HCT116 (cell line): Measurements from ENCODE around the gene PAIP1. TPM values are rescaled to one million over a fixed set of nuclear protein-coding genes. Genes with fewer than 3 reads are reported as not detected.

Source experiments
- ATAC-seq: fragments of 200-7000 bp; cut with Tn5 transposase; 2 replicates; pipeline ENCODE4 v1.9.1; 2020; ENCODE audit warnings: mild to moderate bottlenecking, moderate library complexity
- BruUV-seq: library from RNA; stranded (reverse); fragments of 400-500 nt; replicated peaks from 2 replicates; lab custom pipeline; 2021; lab: Mats Ljungman, UMichigan
- CTCF ChIA-PET: fragments of 300-600 bp; sonication (Branson Sonifier 250); formaldehyde crosslinking; loops from one replicate; lab custom pipeline; 2021; ENCODE audit warnings: antibody characterized with exemption; lab: Charles Lee
- POLR2A ChIA-PET: fragments of 300-600, 350-600 bp; sonication (Branson Sonifier 250); formaldehyde crosslinking; loops from one replicate; lab custom pipeline; 2021; ENCODE audit warnings: antibody characterized with exemption; lab: Charles Lee
- RAD21 ChIA-PET, 2 experiments: fragments of 300-600 bp; sonication (Branson Sonifier 250); formaldehyde crosslinking; loops; one replicate each; lab custom pipeline; 2023; ENCODE audit warnings: low total read pairs in 2 of 2; ENCODE audit not compliant: uncharacterized antibody in 2 of 2, unreplicated experiment in 2 of 2, low non-redundant PET in 1 of 2; lab: Charles Lee
- DNase-seq: peaks from one replicate; pipeline ENCODE4 v3.0.0-alpha.2; 2010; ENCODE audit warnings: low read depth, low spot score
- H2AFZ ChIP-seq: fragments of 200-600 bp; shearing (Covaris generic), sonication (generic); 2 replicates; pipeline ENCODE4 v1.6.1; 2017; ENCODE audit warnings: low read depth, mixed run types, mixed read lengths, antibody characterized with exemption, low read length; ENCODE audit not compliant: poor library complexity, severe bottlenecking
- H3K27ac ChIP-seq: 2 replicates; pipeline ENCODE4 v1.5.1; 2012; ENCODE audit warnings: low read depth, low read length
- H3K27me3 ChIP-seq: fragments of 200-600 bp; sonication (generic); 2 replicates; pipeline ENCODE4 v1.6.1; 2016; ENCODE audit warnings: mixed run types, low read length, mixed read lengths; ENCODE audit not compliant: insufficient read depth
- H3K36me3 ChIP-seq, 2 experiments: fragments of 200-500 bp in 1 of 2; fragments of 200-600 bp in 1 of 2; sonication (Bioruptor generic) in 1 of 2; sonication (generic) in 1 of 2; 2 replicates each; pipeline versions ENCODE4 v1.5.1 to v1.6.1; 2014 to 2016; ENCODE audit warnings: low read length in 2 of 2, inconsistent platforms in 1 of 2, mixed read lengths in 1 of 2, mixed run types in 1 of 2; ENCODE audit not compliant: insufficient read depth in 2 of 2, control insufficient read depth in 1 of 2
- H3K4me1 ChIP-seq, 2 experiments: fragments of 200-600 bp in 1 of 2; sonication (generic) in 1 of 2; 2 replicates each; pipeline versions ENCODE4 v1.5.1 to v1.6.1; 2012 to 2017; ENCODE audit warnings: low read length in 2 of 2, inconsistent platforms in 1 of 2, mild to moderate bottlenecking in 1 of 2, mixed read lengths in 1 of 2, mixed run types in 1 of 2, moderate library complexity in 1 of 2; ENCODE audit not compliant: insufficient read depth in 2 of 2, control insufficient read depth in 1 of 2
- H3K4me2 ChIP-seq: fragments of 200-600 bp; sonication (generic); 2 replicates; pipeline ENCODE4 v1.6.1; 2017; ENCODE audit warnings: mixed run types, low read length, mixed read lengths
- H3K4me3 ChIP-seq, 2 experiments: fragments of 200-600 bp in 1 of 2; sonication (generic) in 1 of 2; replicated peaks in 1 of 2; 2 replicates each; pipeline ENCODE4 v1.5.1; 2011 to 2016; ENCODE audit warnings: low read length in 2 of 2, control low read depth in 1 of 2, low read depth in 1 of 2, mild to moderate bottlenecking in 1 of 2, mixed read lengths in 1 of 2, mixed run types in 1 of 2
- H3K79me2 ChIP-seq: fragments of 200-600 bp; sonication (generic); 2 replicates; pipeline ENCODE4 v1.6.1; 2017; ENCODE audit warnings: mild to moderate bottlenecking, mixed run types, low read length, moderate library complexity, mixed read lengths; ENCODE audit not compliant: insufficient read depth
- H3K9ac ChIP-seq: fragments of 200-600 bp; sonication (generic); 2 replicates; pipeline ENCODE4 v1.6.1; 2016; ENCODE audit warnings: low read length, mixed read lengths
- H3K9me2 ChIP-seq: fragments of 200-600 bp; sonication (generic), shearing (Covaris generic); 2 replicates; pipeline ENCODE4 v1.6.1; 2017; ENCODE audit warnings: mixed run types, mild to moderate bottlenecking, moderate library complexity; ENCODE audit not compliant: insufficient read depth
- H3K9me3 ChIP-seq, 2 experiments: fragments of 200-500 bp in 1 of 2; fragments of 200-600 bp in 1 of 2; sonication (Bioruptor generic) in 1 of 2; sonication (generic) in 1 of 2; 2 replicates each; pipeline ENCODE4 v1.6.1; 2014 to 2017; ENCODE audit warnings: low read length in 2 of 2, mixed read lengths in 2 of 2, inconsistent platforms in 1 of 2, low read depth in 1 of 2, mild to moderate bottlenecking in 1 of 2, mixed run types in 1 of 2, moderate library complexity in 1 of 2; ENCODE audit not compliant: control insufficient read depth in 1 of 2, insufficient read depth in 1 of 2
- H4K20me1 ChIP-seq: fragments of 200-600 bp; sonication (generic), shearing (Covaris generic); 2 replicates; pipeline ENCODE4 v1.6.1; 2017; ENCODE audit warnings: mixed run types, mild to moderate bottlenecking, moderate library complexity; ENCODE audit not compliant: insufficient read depth
- CBX3 ChIP-seq: IDR thresholded peaks from 2 replicates; pipeline ENCODE4 v1.6.1; 2012; ENCODE audit warnings: low read depth
- CEBPB ChIP-seq: IDR thresholded peaks from 2 replicates; pipeline ENCODE4 v1.6.1; 2012; ENCODE audit warnings: low read depth
- EGR1 ChIP-seq: IDR thresholded peaks from 2 replicates; pipeline ENCODE4 v1.6.1; 2012; ENCODE audit warnings: low read depth
- EZH2 ChIP-seq: fragments of 200-600 bp; sonication (generic); IDR thresholded peaks from 2 replicates; pipeline ENCODE4 v1.6.1; 2017; ENCODE audit warnings: antibody characterized with exemption, mixed run types
- EZH2phosphoT487 ChIP-seq: fragments of 200-600 bp; IDR thresholded peaks from 2 replicates; pipeline ENCODE4 v1.6.1; 2018; ENCODE audit warnings: antibody characterized with exemption, borderline replicate concordance
- JUND ChIP-seq: IDR thresholded peaks from 2 replicates; pipeline ENCODE4 v1.6.1; 2012
- POLR2A ChIP-seq: IDR thresholded peaks from 2 replicates; pipeline ENCODE4 v1.7.0; 2011; ENCODE audit warnings: borderline replicate concordance; ENCODE audit not compliant: insufficient read depth, insufficient read length; ENCODE audit errors: extremely low read depth
- POLR2AphosphoS5 ChIP-seq: IDR thresholded peaks from 2 replicates; pipeline ENCODE4 v1.6.1; 2011; ENCODE audit warnings: mild to moderate bottlenecking, low read depth, low read length, moderate library complexity
- SIN3A ChIP-seq: IDR thresholded peaks from 2 replicates; pipeline ENCODE4 v1.6.1; 2012; ENCODE audit warnings: low read depth
- SP1 ChIP-seq: IDR thresholded peaks from 2 replicates; pipeline ENCODE4 v1.6.1; 2012; ENCODE audit warnings: low read depth
- YY1 ChIP-seq: IDR thresholded peaks from 2 replicates; pipeline ENCODE4 v1.6.1; 2011; ENCODE audit warnings: low read length, low read depth, moderate library complexity, mild to moderate bottlenecking; ENCODE audit not compliant: insufficient replicate concordance; ENCODE audit errors: extremely low read depth
- intact Hi-C: fragments of 100-400 bp; cut with micrococcal nuclease; formaldehyde crosslinking; loops from 2 replicates; pipeline ENCODE4 v1.10.0; 2022
- total RNA-seq: library from RNA; stranded (reverse); gene quantifications from one replicate; pipeline ENCODE4 v1.2.1, GENCODE V29; 2021; ENCODE audit not compliant: unreplicated experiment
- TF ChIP-seq, protein P1 (sequence below): IDR thresholded peaks from 2 replicates; pipeline ENCODE4 v1.6.1; 2012
- TF ChIP-seq, protein P2 (sequence below): IDR thresholded peaks from 2 replicates; pipeline ENCODE4 v1.6.1; 2011; ENCODE audit warnings: mild to moderate bottlenecking, low read length, moderate library complexity; ENCODE audit not compliant: insufficient replicate concordance; ENCODE audit errors: extremely low read depth
- TF ChIP-seq, protein P3 (sequence below), 3 experiments: fragments of 200-600 bp in 1 of 3; sonication (generic) in 1 of 3; IDR thresholded peaks in 2 of 3; conservative IDR thresholded peaks in 1 of 3; 2 replicates each; pipeline ENCODE4 v1.5.1; 2012 to 2017; ENCODE audit warnings: low read depth in 2 of 3, low read length in 2 of 3, antibody characterized with exemption in 1 of 3, borderline replicate concordance in 1 of 3, control low read depth in 1 of 3, mild to moderate bottlenecking in 1 of 3, mixed read lengths in 1 of 3, mixed run types in 1 of 3, moderate library complexity in 1 of 3; ENCODE audit not compliant: insufficient read depth in 1 of 3

Gene PAIP1
- total RNA-seq, 1 experiment from 2014 or later = 83.8 TPM

DNA sequence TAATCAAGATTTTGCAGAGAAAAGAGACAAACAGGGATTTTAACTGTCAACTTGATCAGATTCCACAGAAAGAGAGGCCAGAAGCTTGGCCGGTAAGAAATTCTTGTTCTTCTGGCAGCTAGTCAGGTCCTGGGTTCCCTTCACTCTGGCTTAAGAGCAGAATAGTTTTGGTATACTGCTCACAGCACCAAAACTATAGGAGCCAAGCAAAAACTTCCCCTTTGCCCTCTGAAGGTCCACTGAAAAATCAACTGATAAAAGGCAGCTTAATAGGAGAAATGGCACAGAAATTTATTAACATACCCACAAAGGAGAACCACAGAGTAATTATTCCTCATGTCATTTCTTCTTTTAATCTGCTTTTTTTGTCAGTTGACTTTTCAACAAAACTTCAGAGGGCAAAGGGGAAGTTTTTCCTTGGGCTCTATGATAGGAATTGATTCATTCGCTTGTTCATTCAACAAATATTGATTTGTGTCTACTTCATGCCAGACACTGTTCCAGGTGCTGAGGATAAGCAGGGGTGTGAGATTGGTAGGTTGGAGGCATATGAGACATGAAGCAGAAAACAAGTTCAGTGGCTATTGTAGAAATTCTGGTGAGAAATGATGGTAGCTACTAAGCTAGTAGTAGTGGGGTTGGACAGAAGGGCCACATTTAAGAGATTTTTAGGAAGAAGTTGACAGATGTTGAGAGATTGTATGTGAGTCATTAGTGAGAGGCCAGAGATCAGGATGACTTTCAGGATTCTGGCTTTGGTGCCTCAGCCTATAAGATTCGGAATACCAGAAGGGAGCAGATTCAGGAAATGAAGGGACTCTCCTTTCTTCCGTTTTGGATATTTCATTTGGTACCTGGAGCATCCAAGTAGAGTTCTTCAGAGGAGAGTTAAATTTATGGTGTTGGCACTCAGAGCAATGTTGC is 25.5 kb upstream of the PAIP1 start (continued):
- TF ChIP-seq, protein P1, sequence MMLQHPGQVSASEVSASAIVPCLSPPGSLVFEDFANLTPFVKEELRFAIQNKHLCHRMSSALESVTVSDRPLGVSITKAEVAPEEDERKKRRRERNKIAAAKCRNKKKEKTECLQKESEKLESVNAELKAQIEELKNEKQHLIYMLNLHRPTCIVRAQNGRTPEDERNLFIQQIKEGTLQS = no peak
- TF ChIP-seq, protein P2, sequence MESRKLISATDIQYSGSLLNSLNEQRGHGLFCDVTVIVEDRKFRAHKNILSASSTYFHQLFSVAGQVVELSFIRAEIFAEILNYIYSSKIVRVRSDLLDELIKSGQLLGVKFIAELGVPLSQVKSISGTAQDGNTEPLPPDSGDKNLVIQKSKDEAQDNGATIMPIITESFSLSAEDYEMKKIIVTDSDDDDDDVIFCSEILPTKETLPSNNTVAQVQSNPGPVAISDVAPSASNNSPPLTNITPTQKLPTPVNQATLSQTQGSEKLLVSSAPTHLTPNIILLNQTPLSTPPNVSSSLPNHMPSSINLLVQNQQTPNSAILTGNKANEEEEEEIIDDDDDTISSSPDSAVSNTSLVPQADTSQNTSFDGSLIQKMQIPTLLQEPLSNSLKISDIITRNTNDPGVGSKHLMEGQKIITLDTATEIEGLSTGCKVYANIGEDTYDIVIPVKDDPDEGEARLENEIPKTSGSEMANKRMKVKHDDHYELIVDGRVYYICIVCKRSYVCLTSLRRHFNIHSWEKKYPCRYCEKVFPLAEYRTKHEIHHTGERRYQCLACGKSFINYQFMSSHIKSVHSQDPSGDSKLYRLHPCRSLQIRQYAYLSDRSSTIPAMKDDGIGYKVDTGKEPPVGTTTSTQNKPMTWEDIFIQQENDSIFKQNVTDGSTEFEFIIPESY = no peak
- no peak for TF ChIP-seq YY1
- TF ChIP-seq, protein P3, sequence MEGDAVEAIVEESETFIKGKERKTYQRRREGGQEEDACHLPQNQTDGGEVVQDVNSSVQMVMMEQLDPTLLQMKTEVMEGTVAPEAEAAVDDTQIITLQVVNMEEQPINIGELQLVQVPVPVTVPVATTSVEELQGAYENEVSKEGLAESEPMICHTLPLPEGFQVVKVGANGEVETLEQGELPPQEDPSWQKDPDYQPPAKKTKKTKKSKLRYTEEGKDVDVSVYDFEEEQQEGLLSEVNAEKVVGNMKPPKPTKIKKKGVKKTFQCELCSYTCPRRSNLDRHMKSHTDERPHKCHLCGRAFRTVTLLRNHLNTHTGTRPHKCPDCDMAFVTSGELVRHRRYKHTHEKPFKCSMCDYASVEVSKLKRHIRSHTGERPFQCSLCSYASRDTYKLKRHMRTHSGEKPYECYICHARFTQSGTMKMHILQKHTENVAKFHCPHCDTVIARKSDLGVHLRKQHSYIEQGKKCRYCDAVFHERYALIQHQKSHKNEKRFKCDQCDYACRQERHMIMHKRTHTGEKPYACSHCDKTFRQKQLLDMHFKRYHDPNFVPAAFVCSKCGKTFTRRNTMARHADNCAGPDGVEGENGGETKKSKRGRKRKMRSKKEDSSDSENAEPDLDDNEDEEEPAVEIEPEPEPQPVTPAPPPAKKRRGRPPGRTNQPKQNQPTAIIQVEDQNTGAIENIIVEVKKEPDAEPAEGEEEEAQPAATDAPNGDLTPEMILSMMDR (IDR thresholded peaks at IDR 0.05 in 2 of 3, conservative IDR thresholded peaks at IDR 0.05 in 1 of 3; ENCODE audit: borderline replicate concordance in 1 of 3, insufficient read depth in 1 of 3, low read depth in 2 of 3, low read length in 2 of 3) = no peak
- no peak for TF ChIP-seq EZH2phosphoT487

DNA sequence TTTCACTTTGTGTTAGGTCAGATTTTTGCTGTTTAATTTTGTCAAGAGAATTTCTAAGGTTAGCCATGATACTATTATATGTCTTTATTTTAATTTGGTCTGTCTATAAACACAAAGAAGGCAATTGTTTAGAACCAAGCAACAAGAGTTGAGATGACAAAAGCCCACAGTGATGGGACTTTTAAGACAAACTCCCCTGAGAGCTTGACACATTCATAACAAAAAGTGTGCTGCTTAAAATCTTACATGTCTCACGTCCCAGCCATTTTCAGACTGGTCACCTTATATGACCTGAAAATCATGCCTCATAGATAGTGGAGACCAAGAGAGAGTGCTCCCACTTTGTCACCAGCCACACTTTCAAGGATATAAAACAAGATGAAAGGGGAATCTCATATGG is 24.5 kb upstream of the PAIP1 start:
- no TSS peak for BruUV-seq
- ChIA-PET CTCF (no interaction called here), POLR2A (no interaction called here), RAD21 (no interaction called here)
- H3K27me3 ChIP-seq = no peaks in the 10 kb centered on the region
- no peak overlapping the region for H3K9ac ChIP-seq
- DNase-seq (no peak), ATAC-seq (no peak)
- intact Hi-C loops = no loop called here
- no peak overlapping the region for H3K4me2 ChIP-seq
- H3K4me1 ChIP-seq = no peaks in the 10 kb centered on the region
- no peaks in the 10 kb centered on the region for H3K9me2 ChIP-seq
- no peak overlapping the region for H2AFZ ChIP-seq
- H4K20me1 ChIP-seq = no peaks in the 10 kb centered on the region
- H3K4me3 ChIP-seq = no peak overlapping the region
- no peaks in the 10 kb centered on the region for H3K36me3 ChIP-seq
- no peaks in the 10 kb centered on the region for H3K79me2 ChIP-seq
- no peak overlapping the region for H3K27ac ChIP-seq
- no peaks in the 10 kb centered on the region for H3K9me3 ChIP-seq
- TF ChIP-seq EZH2 (no peak), SP1 (no peak), CEBPB (no peak), CBX3 (no peak), POLR2A (no peak), SIN3A (no peak), JUND (no peak), EZH2phosphoT487 (no peak), POLR2AphosphoS5 (no peak), EGR1 (no peak)
- TF ChIP-seq, protein P3 (IDR thresholded peaks at IDR 0.05 in 2 of 3, conservative IDR thresholded peaks at IDR 0.05 in 1 of 3; ENCODE audit: borderline replicate concordance in 1 of 3, insufficient read depth in 1 of 3, low read depth in 2 of 3, low read length in 2 of 3) = no peak
- TF ChIP-seq, protein P2 = no peak
